SK-N-MC (cell line): ENCODE results near the gene SELENOW.

ENCODE experiments used
- EZH2 ChIP-seq: fragments of 200-600 bp; sonication (generic); IDR thresholded peaks from one replicate; pipeline ENCODE4 v1.6.1; 2017; ENCODE audit warnings: antibody characterized with exemption
- FOXP2 ChIP-seq: optimal IDR thresholded peaks from 2 replicates; pipeline ENCODE3; 2011; ENCODE audit warnings: mild to moderate bottlenecking, moderate library complexity; ENCODE audit not compliant: insufficient read depth; ENCODE audit errors: extremely low read length, control extremely low read depth
- POLR2AphosphoS5 ChIP-seq: IDR thresholded peaks from 2 replicates; pipeline ENCODE4 v1.6.1; 2012; ENCODE audit warnings: mild to moderate bottlenecking, low read depth, low read length, borderline replicate concordance

- no peak for TF ChIP-seq EZH2
- no peak for TF ChIP-seq FOXP2
- TF ChIP-seq POLR2AphosphoS5 = no peak
These were observed 25.9 kb upstream of the SELENOW start for GRCh38 chr19:47752440-47753211.
